IMR-90 (cell line): ENCODE measurements around the gene DOCK1. TPM values are rescaled to one million over a fixed set of nuclear protein-coding genes. Genes with fewer than 3 reads are reported as not detected.

Source experiments
- ATAC-seq: fragments of 200-7000 bp; cut with Tn5 transposase; 2 replicates; pipeline ENCODE4 v1.9.1; 2020; ENCODE audit warnings: low read depth, mild to moderate bottlenecking, moderate library complexity
- BruUV-seq: library from RNA; stranded (reverse); fragments of 400-500 nt; replicated peaks from 2 replicates; lab custom pipeline; 2021; lab: Mats Ljungman, UMichigan
- CTCF ChIA-PET: fragments of 300-600 bp; formaldehyde crosslinking; extraction: SDS; loops from one replicate; lab custom pipeline; 2021; ENCODE audit warnings: antibody characterized with exemption; lab: Yijun Ruan, JAX
- POLR2A ChIA-PET: fragments of 300-600 bp; sonication (Branson Sonifier 250); formaldehyde crosslinking; loops from one replicate; lab custom pipeline; 2022; ENCODE audit warnings: antibody characterized with exemption; ENCODE audit not compliant: unreplicated experiment; lab: Charles Lee
- DNase-seq: peaks from one replicate; pipeline ENCODE4 v3.0.0; 2013
- H2AFZ ChIP-seq: replicated peaks from 2 replicates; pipeline ENCODE3; 2013; ENCODE audit warnings: low read length, mild to moderate bottlenecking; ENCODE audit not compliant: poor library complexity
- H2AK5ac ChIP-seq: 2 replicates; pipeline ENCODE4 v1.6.1; 2013; ENCODE audit warnings: low read depth, low read length, inconsistent platforms
- H2AK9ac ChIP-seq: replicated peaks from 2 replicates; pipeline ENCODE3; 2013; ENCODE audit warnings: mild to moderate bottlenecking, low read depth, low read length, moderate library complexity; ENCODE audit not compliant: poor library complexity
- H2BK120ac ChIP-seq: 2 replicates; pipeline ENCODE4 v1.6.1; 2013; ENCODE audit warnings: low read depth, low read length, inconsistent platforms
- H2BK15ac ChIP-seq: 3 replicates; pipeline ENCODE4 v1.6.1; 2013; ENCODE audit warnings: low read depth, low read length, inconsistent platforms
- H2BK20ac ChIP-seq: 2 replicates; pipeline ENCODE4 v1.6.1; 2013; ENCODE audit warnings: low read depth, mild to moderate bottlenecking, inconsistent platforms, low read length, moderate library complexity
- H2BK5ac ChIP-seq: 2 replicates; pipeline ENCODE4 v1.6.1; 2013; ENCODE audit warnings: mild to moderate bottlenecking, low read depth, low read length, inconsistent platforms; ENCODE audit not compliant: poor library complexity, severe bottlenecking
- H3K14ac ChIP-seq: replicated peaks from 2 replicates; pipeline ENCODE4 v1.6.1; 2013; ENCODE audit warnings: low read depth, low read length, inconsistent platforms
- H3K18ac ChIP-seq: 2 replicates; pipeline ENCODE4 v1.6.1; 2013; ENCODE audit warnings: low read depth, low read length, control low read depth
- H3K23ac ChIP-seq: 2 replicates; pipeline ENCODE4 v1.6.1; 2013; ENCODE audit warnings: low read depth, low read length, inconsistent platforms
- H3K27ac ChIP-seq: 2 replicates; pipeline ENCODE4 v1.5.1; 2013; ENCODE audit warnings: mild to moderate bottlenecking, control low read depth, low read length; ENCODE audit not compliant: insufficient read depth
- H3K27me3 ChIP-seq: 2 replicates; pipeline ENCODE4 v1.6.1; 2013; ENCODE audit warnings: low read length; ENCODE audit not compliant: control insufficient read depth, insufficient read depth
- H3K36me3 ChIP-seq: 2 replicates; pipeline ENCODE4 v1.6.1; 2013; ENCODE audit warnings: low read length, mixed read lengths; ENCODE audit not compliant: control insufficient read depth, insufficient read depth
- H3K4ac ChIP-seq: 2 replicates; pipeline ENCODE4 v1.6.1; 2013; ENCODE audit warnings: low read depth, low read length, inconsistent platforms
- H3K4me1 ChIP-seq: 2 replicates; pipeline ENCODE4 v1.6.1; 2013; ENCODE audit warnings: low read length, mixed read lengths; ENCODE audit not compliant: control insufficient read depth, insufficient read depth
- H3K4me2 ChIP-seq: 2 replicates; pipeline ENCODE4 v1.6.1; 2013; ENCODE audit warnings: low read depth, mild to moderate bottlenecking, control low read depth, low read length, moderate library complexity
- H3K4me3 ChIP-seq: 2 replicates; pipeline ENCODE4 v1.5.1; 2013; ENCODE audit warnings: low read depth, mild to moderate bottlenecking, control low read depth, low read length, moderate library complexity; ENCODE audit not compliant: insufficient read depth
- H3K56ac ChIP-seq: 2 replicates; pipeline ENCODE4 v1.6.1; 2013; ENCODE audit warnings: low read length, inconsistent platforms; ENCODE audit not compliant: insufficient read depth; ENCODE audit errors: extremely low read depth
- H3K79me1 ChIP-seq, 2 experiments: 2 replicates each; pipeline ENCODE4 v1.6.1; 2013; ENCODE audit warnings: low read length in 2 of 2, inconsistent platforms in 1 of 2, low read depth in 1 of 2
- H3K9ac ChIP-seq: 2 replicates; pipeline ENCODE4 v1.6.1; 2013; ENCODE audit warnings: low read depth, low read length, control low read depth
- H3K9me1 ChIP-seq: 2 replicates; pipeline ENCODE4 v1.6.1; 2013; ENCODE audit warnings: low read length, inconsistent platforms; ENCODE audit not compliant: insufficient read depth
- H3K9me3 ChIP-seq: 2 replicates; pipeline ENCODE4 v1.6.1; 2013; ENCODE audit warnings: low read length; ENCODE audit not compliant: control insufficient read depth, insufficient read depth
- H4K20me1 ChIP-seq: 2 replicates; pipeline ENCODE4 v1.6.1; 2013; ENCODE audit warnings: low read length, inconsistent platforms; ENCODE audit not compliant: insufficient read depth
- H4K5ac ChIP-seq: 2 replicates; pipeline ENCODE4 v1.6.1; 2013; ENCODE audit warnings: mild to moderate bottlenecking, low read depth, low read length, control low read depth
- H4K8ac ChIP-seq, 2 experiments: 2 replicates each; pipeline ENCODE4 v1.6.1; 2013; ENCODE audit warnings: low read depth in 2 of 2, low read length in 2 of 2, control low read depth in 1 of 2, inconsistent platforms in 1 of 2
- H4K91ac ChIP-seq: 2 replicates; pipeline ENCODE4 v1.6.1; 2013; ENCODE audit warnings: low read depth, low read length, inconsistent platforms; ENCODE audit not compliant: insufficient read depth
- CHD1 ChIP-seq: IDR thresholded peaks from 2 replicates; pipeline ENCODE4 v1.6.1; 2012; ENCODE audit warnings: low read depth, low read length, improper control_type of control experiment
- MAZ ChIP-seq: IDR thresholded peaks from 2 replicates; pipeline ENCODE4 v1.6.1; 2012; ENCODE audit warnings: low read depth, mild to moderate bottlenecking, low read length, improper control_type of control experiment, moderate library complexity, borderline replicate concordance
- RAD21 ChIP-seq: IDR thresholded peaks from 2 replicates; pipeline ENCODE4 v1.6.1; 2012; ENCODE audit warnings: low read length, improper control_type of control experiment
- RCOR1 ChIP-seq: IDR thresholded peaks from 2 replicates; pipeline ENCODE4 v1.6.1; 2012; ENCODE audit warnings: mild to moderate bottlenecking, low read length, improper control_type of control experiment; ENCODE audit not compliant: insufficient replicate concordance
- WGBS, 2 experiments: methylation state at CpG; one replicate each; pipeline versions ENCODE4 v1.1.5 to v1.1.7; 2013; ENCODE audit warnings: missing lambda C conversion rate in 2 of 2; ENCODE audit not compliant: insufficient read length in 1 of 2; ENCODE audit errors: extremely low coverage in 2 of 2; 5-methylcytosine and 5-hydroxymethylcytosine counted together
- dilution Hi-C: fragments of 300-500 bp; cut with HindIII; formaldehyde crosslinking; loops from one replicate; pipeline ENCODE4 v1.14.3; 2018; ENCODE audit warnings: low sequenced_read_pairs; ENCODE audit not compliant: unreplicated experiment
- in situ Hi-C: fragments of 300-500 bp; cut with MboI; formaldehyde crosslinking; loops from 3 replicates; pipeline ENCODE4 v1.14.3; 2019; ENCODE audit warnings: low sequenced_read_pairs, inconsistent platforms, mixed read lengths
- intact Hi-C: fragments of 100-400 bp; cut with micrococcal nuclease; formaldehyde crosslinking; loops from 2 replicates; pipeline ENCODE4 v1.10.0; 2022
- polyA plus RNA-seq, 3 experiments: library from polyadenylated mRNA; depleted of rRNA; stranded (reverse); fragments of >200 nt; gene quantifications; 2 replicates each; pipeline ENCODE4 v1.2.3, GENCODE V29; 2012; ENCODE audit warnings: low replicate concordance in 1 of 3
- total RNA-seq: library from RNA; depleted of rRNA; stranded (reverse); fragments of >200 nt; gene quantifications from 2 replicates; pipeline ENCODE4 v1.2.3, GENCODE V29; 2012

DOCK1 gene
- total and polyA plus RNA-seq, 2 of the 4 experiments (the other 2 are of a cell fraction), result 28.2 to 71.0 TPM

DNA sequence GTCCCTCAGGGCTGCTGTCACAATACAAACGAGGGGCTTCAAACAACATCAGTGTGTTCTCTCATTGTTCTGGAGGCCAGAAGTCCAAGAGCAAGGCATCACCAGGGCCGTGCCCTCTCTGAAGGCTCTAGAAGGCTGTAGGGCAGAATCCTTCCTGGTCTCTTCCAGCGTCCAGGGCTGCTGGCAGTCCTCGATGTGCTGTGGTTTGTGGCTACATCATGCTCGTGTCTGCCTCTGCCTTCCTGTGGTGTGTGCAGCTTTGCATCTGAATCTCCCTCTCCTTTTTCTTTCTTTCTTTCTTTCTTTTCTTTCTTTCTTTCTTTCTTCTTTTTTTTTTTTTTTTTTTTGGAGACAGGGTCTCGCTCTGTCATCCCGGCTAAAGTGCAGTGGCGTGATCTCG, 187.7 kb downstream of the DOCK1 start:
- H2AK5ac ChIP-seq, result no peak overlapping the region
- H3K4me1 ChIP-seq, result peaks cover 4% of the 10 kb centered on the region; the same call in 1 of the 2 replicates
- H3K9me1 ChIP-seq, result peaks cover 22% of the 10 kb centered on the region
- H4K20me1 ChIP-seq, result peaks cover 22% of the 10 kb centered on the region
- intact Hi-C loops, result no loop called here
- no peak overlapping the region for H4K5ac ChIP-seq
- H3K4ac ChIP-seq, result no peak overlapping the region
- no peak overlapping the region for H2AFZ ChIP-seq
- no peak for ATAC-seq
- no peak overlapping the region for H3K56ac ChIP-seq
- in situ Hi-C loops, result no loop called here
- POLR2A ChIA-PET, result no interaction called here
- H2BK20ac ChIP-seq, result no peak overlapping the region
- H3K27me3 ChIP-seq, result no peaks in the 10 kb centered on the region
- TF ChIP-seq CHD1, result no peak
- TF ChIP-seq RAD21, result no peak
- no peak for TF ChIP-seq RCOR1
- TF ChIP-seq MAZ, result no peak
- no peak overlapping the region for H3K27ac ChIP-seq
- H3K9me3 ChIP-seq, result no peaks in the 10 kb centered on the region
- no peak overlapping the region for H2AK9ac ChIP-seq
- dilution Hi-C loops, result no loop called here
- H3K23ac ChIP-seq, result no peak overlapping the region
- H3K79me1 ChIP-seq, result peaks cover 8 to 41% of the 10 kb centered on the region in 2 experiments; a peak in 3 of 4 replicates
- no peak overlapping the region for H3K18ac ChIP-seq
- H2BK15ac ChIP-seq, result no peak overlapping the region
- no peak overlapping the region for H3K4me2 ChIP-seq
- CTCF ChIA-PET, result no interaction called here
- H3K36me3 ChIP-seq, result peaks cover 37% of the 10 kb centered on the region
- H3K9ac ChIP-seq, result no peak overlapping the region
- H3K14ac ChIP-seq, result no peak overlapping the region
- H2BK5ac ChIP-seq, result no peak overlapping the region
- H3K4me3 ChIP-seq, result no peak overlapping the region
- no CpG with 5 or more reads among the region's 9 CpGs for WGBS, 2 experiments
- BruUV-seq, result no TSS peak
- H4K8ac ChIP-seq, result no peak overlapping the region
- H4K91ac ChIP-seq, result no peak overlapping the region
- H2BK120ac ChIP-seq, result no peak overlapping the region
- DNase-seq, result no peak
